ENCODE data around the gene KIFC3. TPM values are rescaled to one million over a fixed set of nuclear protein-coding genes. Genes with fewer than 3 reads are reported as not detected.

The KIFC3 gene
- total RNA-seq, 6 donors from 2014 or later = 82.6 to 340 (median 110) TPM

GRCh38 chr16:57828272-57829161 lies 26.2 kb upstream of the KIFC3 start:
- TF ChIP-seq POLR2AphosphoS5 (IDR thresholded peaks at IDR 0.05) = no peak
- DNase-seq = no peak
- Histone ChIP-seq H3K27ac (no peak overlapping the region), H3K27me3 (no peaks in the 10 kb centered on the region), H3K4me3 (no peak overlapping the region), H3K36me3 (no peaks in the 10 kb centered on the region), H3K9me3 (no peaks in the 10 kb centered on the region), H3K4me1 (peaks cover 0 to 12% (median 5%) of the 10 kb centered on the region in 4 donors)
- 85 to 86% methylated on average over 6 to 9 of the region's 13 CpGs for WGBS, 2 donors
- ATAC-seq (ENCODE audit: low FRiP score in 2 of 2) = no peak

- Histone ChIP-seq H3K4me3 (no peak overlapping the region), H3K4me1 (peaks cover 0 to 12% (median 5%) of the 10 kb centered on the region in 4 donors), H3K27me3 (no peaks in the 10 kb centered on the region), H3K36me3 (no peaks in the 10 kb centered on the region), H3K9me3 (no peaks in the 10 kb centered on the region), H3K27ac (no peak overlapping the region)
- 71 to 81% methylated on average over 11 to 22 of the region's 22 CpGs for WGBS, 2 donors
- DNase-seq (peak in 1 of 2 donors; percentile 49), ATAC-seq (ENCODE audit: low FRiP score in 2 of 2) (no peak)
- no peak for TF ChIP-seq POLR2AphosphoS5 (IDR thresholded peaks at IDR 0.05)
- TF ChIP-seq POLR2A (IDR thresholded peaks at IDR 0.05) = no peak
- TF ChIP-seq EP300 (IDR thresholded peaks at IDR 0.05) = no peak
- TF ChIP-seq CTCF (IDR thresholded peaks at IDR 0.05) = no peak
These were observed 24.7 kb upstream of the KIFC3 start for GRCh38 chr16:57826706-57827625.

GRCh38 chr16:57826052-57826451 lies 23.8 kb upstream of the KIFC3 start:
- Histone ChIP-seq H3K9me3 (no peaks in the 10 kb centered on the region), H3K36me3 (no peaks in the 10 kb centered on the region), H3K4me3 (no peak overlapping the region), H3K27ac (no peak overlapping the region), H3K4me1 (peaks cover 0 to 12% (median 5%) of the 10 kb centered on the region in 4 donors), H3K27me3 (no peaks in the 10 kb centered on the region)
- ATAC-seq (ENCODE audit: low FRiP score in 2 of 2) = no peak
- 65 to 85% methylated on average over 4 of the region's 4 CpGs for WGBS, 2 donors
- no peak for DNase-seq
- no peak for TF ChIP-seq POLR2A (IDR thresholded peaks at IDR 0.05)
- TF ChIP-seq POLR2AphosphoS5 (IDR thresholded peaks at IDR 0.05) = no peak
- no peak for TF ChIP-seq CTCF (IDR thresholded peaks at IDR 0.05)
- TF ChIP-seq EP300 (IDR thresholded peaks at IDR 0.05) = no peak

- Histone ChIP-seq H3K4me3 (no peak overlapping the region), H3K27me3 (no peaks in the 10 kb centered on the region), H3K27ac (peak overlapping the region in 1 of 4 donors; percentile 64), H3K4me1 (peaks cover 0 to 12% (median 5%) of the 10 kb centered on the region in 4 donors), H3K36me3 (no peaks in the 10 kb centered on the region), H3K9me3 (no peaks in the 10 kb centered on the region)
- DNase-seq = no peak
- TF ChIP-seq POLR2A (IDR thresholded peaks at IDR 0.05) (no peak), CTCF (IDR thresholded peaks at IDR 0.05) (no peak)
- ATAC-seq (ENCODE audit: low FRiP score in 2 of 2) = no peak
- WGBS, 2 donors = 60 to 68% methylated on average over 6 of the region's 6 CpGs
These were observed 23.2 kb upstream of the KIFC3 start for GRCh38 chr16:57825298-57826044.
